Stimulated activated CD4-positive, alpha-beta T cell treated with anti-CD3 and anti-CD28 coated beads, TNF-alpha, amount 100 ng/mL, for 24 hours (primary cell): ENCODE measurements around the gene ADAMTS13.

ENCODE experiments used
- DNase-seq, 3 experiments: peaks; one replicate each; pipeline ENCODE4 v3.0.0-alpha.2; 2020; ENCODE audit warnings: low read depth in 3 of 3

The ADAMTS13 gene

DNA sequence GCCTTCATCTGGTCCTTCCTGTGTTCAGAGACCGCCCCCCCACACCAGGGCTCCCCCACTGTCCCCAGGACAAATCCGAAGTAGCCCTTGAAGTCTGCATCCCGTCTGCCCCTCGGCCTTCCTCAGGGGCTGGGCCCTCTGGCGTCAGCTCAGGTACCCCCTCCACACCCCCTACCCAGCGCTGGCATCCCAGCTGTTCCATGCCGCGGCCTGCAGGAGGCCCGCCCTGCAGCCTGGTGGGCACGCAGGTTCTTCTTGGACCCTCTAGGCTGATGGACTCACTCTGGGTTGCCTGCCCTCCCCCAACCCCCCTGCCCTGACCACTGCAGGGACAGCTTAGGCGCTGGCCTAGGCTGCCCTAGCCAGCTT, 50.1 kb downstream of the ADAMTS13 start:
- DNase-seq: no peak

DNA sequence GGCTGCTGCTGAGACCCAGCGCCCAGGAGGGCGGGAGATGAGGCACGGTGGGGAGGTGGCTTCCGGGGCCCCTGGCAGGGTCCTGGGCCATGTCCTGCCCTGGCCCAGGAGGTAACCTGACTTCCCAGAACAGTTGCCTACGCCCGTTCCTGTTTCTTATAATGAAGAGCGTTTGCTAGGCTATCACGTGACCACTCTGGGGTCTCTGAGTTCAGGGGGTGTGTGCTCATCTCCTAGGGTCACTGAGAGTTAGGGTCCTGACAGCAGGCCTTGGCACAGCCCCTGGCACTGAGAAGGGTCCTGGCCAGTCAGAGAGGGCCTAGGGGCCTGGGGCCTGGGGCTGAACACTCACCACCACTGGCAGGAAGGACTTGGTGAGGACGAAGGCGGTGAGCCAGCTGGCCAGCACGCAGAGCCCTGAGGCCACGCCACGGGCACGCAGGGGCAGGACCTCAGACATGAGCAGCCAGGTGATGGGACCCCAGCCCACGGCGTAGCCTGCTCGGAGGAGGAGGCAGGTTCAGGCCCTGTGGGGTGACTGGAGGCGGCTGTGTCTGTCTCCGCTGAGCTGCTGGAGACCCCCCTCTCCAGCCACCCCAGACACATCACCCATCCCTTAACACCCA, 50.7 kb downstream of the ADAMTS13 start:
- no peak for DNase-seq

DNA sequence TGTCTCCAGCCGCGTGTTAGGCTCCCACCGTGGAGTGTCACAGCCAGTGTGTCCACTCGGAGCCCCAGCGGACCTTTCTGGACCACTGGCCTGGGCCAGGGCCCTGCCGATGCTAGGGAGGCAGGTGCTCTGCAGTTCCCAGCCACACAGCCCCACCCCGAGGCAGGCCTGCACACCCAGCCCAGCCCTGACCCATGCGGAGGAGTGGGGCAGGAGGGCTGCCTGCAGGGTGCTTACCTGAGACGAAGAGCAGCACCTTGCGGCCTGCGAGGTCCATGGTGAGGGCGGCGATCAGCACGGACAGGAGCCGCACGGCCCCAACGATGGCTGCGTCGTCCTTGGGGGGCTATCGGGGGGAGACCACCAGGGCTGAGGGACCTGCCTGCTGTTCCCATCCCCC, 51.6 kb downstream of the ADAMTS13 start:
- no peak for DNase-seq

DNA sequence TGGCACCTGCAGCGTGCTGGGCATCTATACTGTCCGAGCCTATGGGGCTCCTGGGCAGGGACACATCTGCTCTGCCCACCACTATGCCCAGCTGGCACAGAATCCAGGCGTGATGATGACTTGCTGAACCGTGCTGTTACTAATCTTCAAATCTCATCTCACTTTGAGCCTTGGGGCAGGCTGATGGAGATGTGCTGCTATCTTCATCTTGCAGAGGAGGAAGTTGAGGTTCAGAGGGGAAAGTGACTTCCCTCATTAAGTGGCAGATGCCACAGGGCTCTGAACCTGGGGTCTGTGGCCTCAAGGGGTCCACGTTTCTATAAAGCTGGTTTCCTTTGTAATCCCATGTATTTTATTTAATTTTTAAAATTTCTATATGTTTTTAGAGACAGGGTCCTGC, 52.0 kb downstream of the ADAMTS13 start:
- DNase-seq: no peak

DNA sequence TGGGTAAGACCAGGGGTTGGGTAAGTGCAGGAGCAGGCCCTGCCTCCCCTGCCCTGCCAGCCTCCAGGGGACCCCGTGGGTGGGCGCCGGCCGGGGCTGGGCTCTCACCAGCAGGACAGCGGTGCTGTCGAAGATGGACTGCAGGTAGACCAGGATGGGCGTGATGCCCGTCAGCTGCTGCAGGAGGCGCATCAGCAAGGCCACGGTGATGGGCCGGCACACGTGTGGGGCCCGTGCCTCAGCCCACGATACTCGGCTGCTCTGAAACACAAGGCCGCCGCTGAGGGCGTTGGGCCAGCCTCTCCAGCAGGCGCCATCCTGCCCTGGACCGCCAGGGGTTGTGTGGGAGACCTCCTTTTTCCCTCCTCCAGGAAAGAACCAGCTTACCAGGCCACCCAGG, 52.7 kb downstream of the ADAMTS13 start:
- no peak for DNase-seq

DNA sequence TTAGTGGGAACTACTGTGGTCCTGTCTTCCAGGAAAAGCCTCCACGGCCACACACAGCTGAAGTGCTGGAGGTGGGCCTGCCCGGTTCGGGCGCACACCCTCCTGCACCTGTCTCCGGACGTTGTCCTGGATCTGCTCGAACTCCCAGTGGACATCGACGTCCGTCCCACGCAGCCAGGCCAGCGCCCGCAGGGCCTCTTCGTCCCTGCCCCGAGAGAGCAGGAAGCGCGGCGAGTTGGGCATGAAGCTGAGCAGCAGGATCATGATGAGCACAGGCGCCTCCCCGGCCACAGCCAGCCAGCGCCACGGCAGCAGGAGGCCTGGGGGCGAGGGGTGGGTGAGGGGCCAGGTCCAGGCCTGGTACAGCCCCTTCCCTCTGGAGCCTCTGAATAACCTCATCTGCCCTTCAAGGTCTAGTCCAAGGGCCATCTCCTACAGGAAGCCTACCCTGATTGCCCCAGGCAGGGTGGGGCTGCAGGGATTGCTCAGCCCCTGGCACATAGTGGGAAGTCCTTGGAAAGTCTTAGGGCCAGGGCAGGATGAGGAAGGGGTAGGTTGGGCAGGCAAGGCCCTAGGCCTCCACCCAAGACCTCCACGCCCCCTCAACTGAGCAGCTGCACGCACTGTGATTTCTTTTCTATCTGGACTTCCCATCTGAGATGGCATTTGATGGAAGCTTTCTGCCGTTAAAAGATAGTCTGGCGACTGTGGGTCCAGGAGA, 53.3 kb downstream of the ADAMTS13 start:
- DNase-seq: no peak

DNA sequence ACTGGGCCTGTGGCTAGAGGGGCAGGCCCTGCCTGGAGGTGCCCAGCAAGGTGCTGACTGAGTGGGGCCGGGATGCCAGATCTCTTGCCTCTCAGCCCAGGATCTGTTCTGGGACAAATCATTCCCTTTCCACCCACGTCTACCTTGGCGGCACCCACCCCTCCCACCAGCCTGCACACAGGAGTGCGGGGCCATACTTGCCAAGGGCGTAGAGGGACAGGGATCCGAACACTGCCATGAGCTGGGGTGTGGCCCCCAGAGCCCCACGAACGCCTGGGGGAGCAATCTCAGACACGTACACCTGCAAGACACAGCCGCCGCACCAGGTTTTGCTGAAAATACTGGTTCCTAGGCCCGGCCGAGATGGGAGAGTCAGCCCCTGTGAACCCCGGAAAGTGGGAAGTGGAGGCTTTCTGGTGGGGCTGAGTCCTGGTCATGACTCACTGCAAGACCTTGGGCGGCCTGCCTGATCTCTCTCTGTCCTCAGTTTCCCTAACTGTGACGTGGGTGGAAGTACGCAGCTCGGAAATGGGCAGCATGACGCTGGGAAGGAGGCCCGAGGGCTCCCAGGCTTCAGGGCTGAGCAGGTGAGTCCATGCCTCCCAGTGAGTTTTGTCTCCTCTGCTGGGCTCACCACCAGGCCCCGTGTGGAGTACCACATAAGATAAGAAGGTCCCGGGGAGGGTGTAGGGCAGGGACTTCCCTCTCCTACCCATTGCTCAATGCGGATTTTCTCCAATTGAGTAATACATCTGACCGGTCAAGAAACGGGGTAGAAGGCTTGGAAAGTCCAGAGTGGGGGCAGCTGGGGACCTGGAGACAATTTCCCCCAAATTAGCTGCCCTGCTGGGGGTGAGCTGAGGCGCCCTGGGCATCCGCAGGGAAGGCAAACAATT, 54.1 kb downstream of the ADAMTS13 start:
- DNase-seq: no peak

DNA sequence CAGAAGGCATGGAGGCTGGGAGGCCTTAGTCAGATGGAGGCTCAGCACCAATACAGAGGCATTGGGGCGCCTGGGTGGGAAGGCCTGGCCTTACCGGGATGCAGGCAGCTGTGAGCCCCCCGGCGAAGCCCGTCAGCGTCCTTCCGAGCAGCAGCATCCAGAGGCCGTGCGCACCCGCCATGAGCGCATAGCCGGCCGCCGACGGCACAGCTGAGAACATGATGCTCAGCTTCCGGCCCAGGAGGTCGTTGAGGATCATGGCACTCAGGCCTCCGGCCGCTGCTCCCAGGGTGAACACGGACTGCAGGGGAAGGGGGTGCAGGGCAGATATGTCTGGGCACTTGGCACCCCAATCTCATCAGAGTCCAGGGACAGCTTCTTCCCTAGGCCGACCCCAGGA, 54.8 kb downstream of the ADAMTS13 start:
- no peak for DNase-seq

DNA sequence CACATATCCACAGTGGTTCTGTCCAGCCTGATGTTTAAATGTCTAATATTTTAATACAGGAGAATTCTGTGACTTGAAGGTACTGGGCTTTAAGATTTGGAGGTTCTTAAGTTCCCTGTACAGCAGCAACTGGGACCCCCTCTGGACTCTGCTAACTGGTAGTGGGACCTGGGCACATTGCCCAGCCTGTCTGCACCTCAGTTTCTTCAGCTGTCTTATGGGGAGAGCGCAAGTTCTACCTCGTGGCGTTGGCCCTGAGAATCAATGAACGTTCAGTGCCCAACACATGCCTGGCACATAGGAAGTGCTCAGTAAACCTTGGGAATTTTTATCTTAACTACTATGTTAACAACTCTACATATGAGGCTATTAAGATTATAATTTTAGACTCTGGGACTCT, 55.3 kb downstream of the ADAMTS13 start:
- DNase-seq: no peak

DNA sequence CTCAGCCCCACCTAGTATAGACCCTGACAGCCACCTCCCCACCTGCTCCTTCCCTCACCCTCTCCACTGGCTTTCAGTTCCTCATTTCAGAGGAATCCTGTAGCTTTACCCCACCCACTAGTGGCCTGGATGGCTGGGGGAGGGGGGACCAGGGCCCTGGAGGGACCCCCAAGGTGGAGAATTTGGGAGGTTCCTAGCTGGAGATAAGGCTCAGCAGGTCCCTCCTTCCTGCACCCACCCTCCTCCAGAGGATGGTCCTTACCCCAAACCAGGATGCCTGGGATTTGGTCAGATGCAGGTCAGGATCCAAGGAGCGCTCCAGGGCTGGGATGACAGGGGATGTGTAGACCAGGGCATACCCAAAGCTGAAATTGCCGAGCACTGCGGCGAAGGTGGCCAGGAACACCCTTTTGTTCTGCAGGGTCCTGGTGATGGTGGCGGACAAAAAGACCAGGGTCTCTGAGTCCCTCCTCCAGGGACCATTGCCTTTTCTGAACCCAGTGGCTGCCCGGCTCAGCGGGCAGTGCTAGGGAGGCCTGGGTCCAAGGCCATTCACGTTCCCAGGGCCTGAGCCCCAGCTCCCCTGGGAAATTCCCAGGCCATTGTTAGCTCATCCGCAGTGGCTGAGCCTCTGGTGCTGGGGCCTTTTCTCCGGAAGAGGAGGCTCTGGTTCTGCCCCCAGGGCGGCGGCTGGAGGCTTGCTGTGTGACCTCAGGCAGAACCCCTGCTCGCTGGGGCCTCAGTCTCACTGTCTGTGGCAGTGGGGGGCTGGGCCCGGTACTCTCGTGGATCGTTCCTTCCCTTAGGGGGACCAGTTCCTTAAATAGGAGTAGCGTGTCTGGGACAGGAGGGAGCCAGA, 56.1 kb downstream of the ADAMTS13 start:
- no peak for DNase-seq

DNA sequence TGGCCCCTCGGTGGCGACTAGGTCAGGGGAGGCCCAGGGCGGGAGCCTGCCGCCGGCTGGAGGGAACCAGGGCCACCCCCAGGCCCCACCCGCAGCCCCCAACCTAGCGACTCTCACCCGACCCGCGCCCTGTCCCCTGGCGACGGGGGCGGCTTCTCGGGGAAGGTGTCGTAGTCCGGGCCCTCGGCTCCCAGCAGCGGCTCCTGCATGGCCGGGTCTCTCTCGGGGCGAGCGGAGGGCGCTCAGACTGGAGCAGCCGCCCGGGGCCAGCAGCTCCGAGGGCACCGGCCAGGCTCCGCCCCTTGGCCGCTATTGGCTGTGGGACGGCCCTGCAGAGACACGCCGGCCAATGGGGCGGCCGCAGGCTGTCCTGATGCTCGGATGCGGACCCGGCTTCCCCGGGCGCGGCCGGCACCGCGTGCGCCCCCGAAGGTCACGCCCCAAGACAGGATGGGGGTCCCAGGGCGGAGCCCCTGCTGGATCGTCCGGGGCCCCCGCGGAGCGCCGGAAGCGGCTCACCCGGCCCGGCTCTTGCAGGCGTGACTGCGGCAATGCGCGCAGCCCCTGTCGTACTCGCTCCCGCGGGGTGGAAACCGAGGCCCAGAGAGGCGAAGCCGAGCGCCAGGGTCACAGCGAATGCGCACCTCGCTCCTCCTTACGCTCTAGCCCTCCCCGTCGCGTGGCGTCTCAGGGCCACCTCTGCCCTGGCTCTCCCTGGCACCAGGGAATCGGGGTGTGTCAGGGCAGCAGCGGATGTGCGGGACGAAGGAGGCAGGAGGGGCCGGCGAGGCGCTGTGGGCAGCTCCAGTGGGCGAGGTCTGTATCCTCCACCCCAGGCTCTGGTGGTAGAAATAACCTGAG, 56.9 kb downstream of the ADAMTS13 start, which contains the start of gene SLC2A6:
Gene SLC2A6 (minus strand): TSS at position 249 of the 861 bp plus-strand sequence. CDS start 40 bp downstream, at position 209.
- DNase-seq: peak; percentile 60 to 79 (median 60)

DNA sequence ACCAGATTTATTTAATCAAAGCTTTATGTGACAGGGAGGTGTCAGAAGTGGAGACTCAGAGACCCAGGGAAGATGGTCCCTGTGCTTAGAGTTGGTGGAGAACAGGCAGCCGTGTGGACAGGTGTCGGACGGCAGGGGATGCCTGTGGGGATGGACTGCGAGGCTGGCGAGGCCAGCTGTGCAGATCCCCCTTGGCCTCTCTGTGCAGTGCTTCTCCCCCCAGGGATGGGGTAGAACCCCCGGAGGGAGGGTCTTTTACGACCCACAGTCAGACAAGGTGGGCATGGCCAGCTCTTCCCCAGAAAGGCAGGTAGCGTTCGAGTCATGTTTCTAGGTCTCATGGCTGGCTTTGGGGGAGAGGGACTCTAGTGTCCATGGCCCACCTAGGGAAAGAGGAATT, 61.4 kb downstream of the ADAMTS13 start:
- no peak for DNase-seq

DNA sequence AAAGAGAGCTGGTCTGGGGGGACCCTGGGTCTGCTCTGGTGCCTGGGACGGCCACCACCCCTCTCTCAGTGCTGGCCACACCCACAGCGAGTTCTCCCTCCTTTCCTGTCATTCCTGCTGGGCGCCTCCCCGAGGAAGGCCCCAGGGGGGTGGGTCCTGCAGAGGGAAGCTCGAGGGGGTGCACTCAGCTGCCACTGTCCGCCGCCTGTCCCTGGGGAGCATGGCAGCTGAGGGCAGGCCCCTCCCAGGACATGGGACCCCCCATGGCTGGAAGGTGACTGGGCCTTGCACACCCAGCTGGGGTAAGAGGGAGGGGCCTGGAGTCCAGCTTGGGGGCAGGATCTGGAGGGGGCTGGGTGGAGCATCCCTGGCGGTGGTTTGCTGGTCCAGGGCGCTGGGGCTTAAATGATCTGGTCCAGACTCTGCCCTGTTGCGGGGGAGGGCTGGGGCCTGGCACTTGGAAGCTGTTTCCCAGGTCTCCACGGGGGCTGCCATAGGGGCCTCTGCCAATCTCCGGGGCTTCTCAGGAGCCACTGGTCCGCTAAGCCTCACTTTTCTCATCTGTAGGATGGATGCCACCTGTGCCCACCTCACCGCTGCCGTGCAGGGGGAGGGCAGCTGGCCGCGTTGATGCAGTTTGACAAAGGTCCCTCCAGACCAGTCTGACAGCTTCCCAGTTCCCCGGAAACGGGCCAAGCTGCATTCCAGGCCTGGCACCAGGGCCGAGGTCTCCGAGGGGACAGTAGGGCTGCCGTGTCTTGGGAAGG, 62.7 kb downstream of the ADAMTS13 start:
- DNase-seq: no peak

DNA sequence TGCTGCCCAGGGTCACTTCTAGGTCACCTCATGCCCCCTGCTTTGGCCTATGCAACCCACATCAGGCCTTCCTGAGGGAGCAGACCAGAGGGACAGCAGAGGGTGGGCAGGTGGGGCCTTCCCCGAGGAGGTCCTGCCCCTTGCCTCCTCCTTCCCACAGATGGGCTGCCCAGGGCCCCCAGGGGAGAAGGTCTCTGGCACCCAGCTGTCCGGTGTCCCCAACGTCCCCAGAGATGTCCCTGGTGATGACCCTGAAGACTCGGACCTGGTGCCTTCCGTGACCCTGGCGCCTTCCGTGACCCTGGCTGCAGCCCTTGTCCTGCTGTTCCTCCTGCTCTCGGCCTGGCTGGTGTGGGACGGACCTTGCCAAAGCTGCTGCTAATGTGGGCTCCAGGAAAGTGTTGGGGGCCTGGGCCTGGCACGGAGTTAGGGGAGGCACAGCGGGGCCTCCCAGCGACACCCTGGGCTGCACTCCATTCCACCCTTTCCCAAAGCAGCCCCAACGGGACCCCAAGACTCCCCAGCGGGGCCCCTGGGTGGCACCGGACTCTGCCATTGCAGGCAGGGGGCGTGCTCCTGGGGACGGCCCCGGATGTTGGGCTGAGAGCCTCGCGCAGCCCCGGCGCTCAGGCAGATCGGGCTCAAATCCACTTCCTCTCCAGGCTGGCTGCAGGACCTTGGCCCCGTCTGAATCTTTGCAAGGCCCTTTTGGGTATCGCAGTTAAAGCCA, 63.5 kb downstream of the ADAMTS13 start:
- no peak for DNase-seq

DNA sequence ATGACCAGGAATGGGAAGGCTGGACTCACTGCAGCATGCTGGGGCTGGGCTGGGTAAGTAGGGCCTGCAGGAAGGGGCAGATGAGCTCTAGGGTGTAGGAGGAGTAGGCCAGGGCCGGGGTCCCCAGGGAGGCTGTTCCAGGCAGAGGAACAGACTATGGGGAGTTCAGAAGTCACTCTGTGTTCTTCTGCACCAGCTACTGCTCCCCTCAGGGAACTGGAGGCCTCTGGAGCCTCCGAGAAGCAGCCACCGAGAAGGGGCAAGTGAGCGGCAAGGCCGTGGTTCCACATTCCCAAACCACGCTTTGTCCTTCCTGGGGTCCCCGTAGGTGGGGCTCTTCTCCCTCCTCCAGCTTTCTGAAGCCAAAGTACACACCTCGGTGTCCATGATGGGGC, 65.2 kb downstream of the ADAMTS13 start:
- no peak for DNase-seq

DNA sequence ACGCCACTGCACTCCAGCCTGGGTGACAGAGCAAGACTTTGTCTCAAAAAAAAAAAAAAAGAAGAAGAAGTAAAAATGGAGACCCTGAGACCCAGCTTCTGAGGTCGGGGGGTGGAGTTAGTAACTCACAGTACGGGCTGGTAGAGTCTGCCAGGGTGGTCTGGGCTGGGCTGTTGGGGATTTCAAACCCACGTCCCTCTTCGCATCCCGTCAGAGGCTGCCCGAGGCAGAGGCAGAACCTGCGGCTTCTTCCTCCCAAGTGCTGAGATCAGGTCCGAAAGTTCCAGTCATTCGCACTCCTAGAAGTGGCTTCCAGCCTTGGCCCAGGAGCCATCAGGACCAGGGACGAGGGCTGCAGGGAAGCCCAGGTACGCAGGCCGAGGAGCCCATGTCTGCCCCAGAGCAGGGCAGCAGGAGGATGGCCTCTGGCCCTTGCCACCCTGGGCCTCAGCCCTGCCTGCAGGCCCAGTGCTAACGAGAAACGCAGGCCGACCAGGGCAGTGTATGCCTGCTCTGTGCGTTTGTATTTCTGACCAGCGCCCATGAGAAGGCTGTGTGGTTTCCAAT, 66.6 kb downstream of the ADAMTS13 start:
- DNase-seq: no peak

DNA sequence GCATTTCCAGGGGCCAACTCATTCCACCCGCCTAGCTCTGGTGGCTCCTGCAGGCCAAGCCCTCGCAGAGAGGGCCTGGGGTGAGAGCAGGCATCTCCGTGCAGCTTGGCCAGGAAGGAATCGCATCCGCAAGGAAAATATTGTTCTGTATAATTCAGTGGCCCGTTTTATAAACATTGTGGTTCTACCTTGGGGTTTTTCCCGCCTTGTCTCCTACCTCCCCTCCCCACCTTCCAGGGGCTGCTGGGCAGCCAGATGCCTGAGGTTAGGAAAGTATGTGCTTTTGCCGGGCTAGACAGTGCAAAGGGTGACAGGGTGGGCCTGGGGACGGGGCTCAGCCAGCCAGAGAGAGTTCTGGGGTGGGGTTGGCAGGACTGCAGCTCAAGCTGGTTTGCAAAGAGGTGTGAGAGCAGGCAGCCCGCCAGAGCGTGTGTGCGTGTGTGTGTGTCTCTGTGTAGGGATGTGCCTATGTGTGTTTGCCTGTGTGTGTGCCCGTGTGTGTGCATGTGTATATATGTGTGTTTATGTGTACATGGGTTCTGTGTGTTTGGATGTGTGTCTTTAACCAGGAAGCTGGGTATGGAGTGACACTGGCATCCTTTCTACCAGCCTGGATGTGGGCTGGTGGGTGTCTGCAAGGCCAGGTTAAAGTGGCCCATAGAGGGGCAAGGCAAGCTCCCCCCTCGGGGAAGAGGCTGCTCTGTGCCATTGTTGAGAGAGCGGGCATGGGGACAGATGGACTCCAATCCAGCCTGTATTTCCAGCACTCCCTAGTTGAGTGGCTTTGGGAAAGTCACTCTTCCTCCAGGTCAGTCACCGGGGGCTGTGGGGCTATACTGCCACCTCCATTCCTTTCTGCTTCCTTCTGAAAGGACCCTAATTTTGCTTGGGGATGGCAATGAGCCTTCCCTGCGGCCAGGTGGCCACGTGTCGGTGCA, 67.4 kb downstream of the ADAMTS13 start:
- DNase-seq: no peak

DNA sequence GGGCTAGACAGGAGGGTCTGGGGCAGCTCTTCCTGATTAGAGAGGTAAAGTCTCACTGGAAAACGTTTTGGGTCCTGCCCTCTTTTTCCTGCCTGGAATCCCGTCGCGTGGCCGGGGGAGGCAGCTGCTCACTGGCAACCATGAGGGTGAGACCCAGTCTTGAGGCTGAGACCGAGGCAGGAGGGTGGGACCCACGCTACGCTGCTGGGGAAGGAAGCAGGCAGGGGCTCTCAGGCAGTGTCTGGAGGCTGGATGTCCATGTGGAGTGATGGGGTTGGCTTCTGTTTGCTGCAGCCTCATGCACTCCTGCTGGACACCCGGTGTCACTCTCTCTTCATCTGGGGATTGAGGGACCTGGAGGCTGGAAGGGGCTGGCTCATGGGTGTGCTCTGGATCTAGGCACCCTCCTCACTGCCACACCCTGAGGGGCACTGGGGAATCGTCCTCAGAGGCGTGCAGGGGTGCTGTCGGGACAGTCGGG, 68.1 kb downstream of the ADAMTS13 start:
- no peak for DNase-seq
